Neural progenitor cell (in vitro differentiated cells): ENCODE measurements around the gene EXOC6B. TPM values are rescaled to one million over a fixed set of nuclear protein-coding genes. Genes with fewer than 3 reads are reported as not detected.
A peak's percentile ranks its signal among the peaks of the same experiment; 100 is the strongest.

Experiments used
- DNase-seq: peaks from one replicate; pipeline ENCODE4 v3.0.0-alpha.2; 2016; ENCODE audit warnings: low spot score
- H2AFZ ChIP-seq: fragments of 200-600 bp; sonication (generic); replicated peaks from 2 replicates; pipeline ENCODE4 v1.6.1; 2016; ENCODE audit warnings: antibody characterized with exemption
- H3F3A ChIP-seq: fragments of 200-600 bp; sonication (generic); 2 replicates; pipeline ENCODE4 v1.6.1; 2016; ENCODE audit warnings: antibody characterized with exemption, low read depth
- H3K27ac ChIP-seq: fragments of 200-600 bp; sonication (generic); 2 replicates; pipeline ENCODE4 v1.5.1; 2016; ENCODE audit warnings: mild to moderate bottlenecking
- H3K27me3 ChIP-seq: fragments of 200-600 bp; sonication (generic); 2 replicates; pipeline ENCODE4 v1.6.1; 2016; ENCODE audit warnings: mild to moderate bottlenecking, moderate library complexity
- H3K36me3 ChIP-seq: fragments of 200-600 bp; sonication (generic); 2 replicates; pipeline ENCODE4 v1.5.1; 2016
- H3K4me1 ChIP-seq: fragments of 200-600 bp; sonication (generic); 2 replicates; pipeline ENCODE4 v1.6.1; 2016; ENCODE audit warnings: mixed run types
- H3K4me2 ChIP-seq: fragments of 200-600 bp; sonication (generic); 2 replicates; pipeline ENCODE4 v1.6.1; 2016
- H3K4me3 ChIP-seq: fragments of 200-600 bp; sonication (generic); 2 replicates; pipeline ENCODE4 v1.5.1; 2016
- H3K79me2 ChIP-seq: fragments of 200-600 bp; sonication (generic); 2 replicates; pipeline ENCODE4 v1.6.1; 2016; ENCODE audit warnings: low read depth
- H3K9ac ChIP-seq: fragments of 200-600 bp; sonication (generic); 2 replicates; pipeline ENCODE4 v1.6.1; 2016
- H3K9me3 ChIP-seq: fragments of 200-600 bp; sonication (generic); 2 replicates; pipeline ENCODE4 v1.5.1; 2016; ENCODE audit warnings: low read depth
- H4K20me1 ChIP-seq: fragments of 200-600 bp; sonication (generic); 2 replicates; pipeline ENCODE4 v1.6.1; 2016; ENCODE audit warnings: low read depth
- H3K27ac Mint-ChIP-seq: 3 replicates; pipeline ENCODE4 v1.8.0; 2021; ENCODE audit warnings: mixed read lengths
- H3K27me3 Mint-ChIP-seq: 2 replicates; pipeline ENCODE4 v1.8.0; 2022; ENCODE audit warnings: low read depth, mild to moderate bottlenecking, inconsistent platforms, moderate library complexity, mixed read lengths; ENCODE audit not compliant: insufficient read depth
- H3K36me3 Mint-ChIP-seq: 3 replicates; pipeline ENCODE4 v1.8.0; 2021; ENCODE audit warnings: mixed read lengths
- H3K4me1 Mint-ChIP-seq: 3 replicates; pipeline ENCODE4 v1.8.0; 2021; ENCODE audit warnings: mixed read lengths
- H3K4me3 Mint-ChIP-seq: 3 replicates; pipeline ENCODE4 v1.8.0; 2021; ENCODE audit warnings: mild to moderate bottlenecking, moderate library complexity, mixed read lengths
- H3K9me3 Mint-ChIP-seq: 3 replicates; pipeline ENCODE4 v1.8.0; 2020; ENCODE audit warnings: mixed read lengths
- CTCF ChIP-seq: fragments of 200-600 bp; sonication (generic); IDR thresholded peaks from 2 replicates; pipeline ENCODE4 v1.5.1; 2017; ENCODE audit warnings: antibody characterized with exemption, mild to moderate bottlenecking
- EZH2 ChIP-seq: fragments of 200-600 bp; sonication (generic); IDR thresholded peaks from 2 replicates; pipeline ENCODE4 v1.6.1; 2017; ENCODE audit warnings: antibody characterized with exemption, mild to moderate bottlenecking, moderate library complexity
- EZH2phosphoT487 ChIP-seq: fragments of 200-600 bp; sonication (generic); IDR thresholded peaks from 2 replicates; pipeline ENCODE4 v1.6.1; 2017; ENCODE audit warnings: antibody characterized with exemption
- total RNA-seq: library from RNA; depleted of rRNA; stranded (reverse); fragments of >200 nt; gene quantifications from 2 replicates; pipeline ENCODE4 v1.2.3, GENCODE V29; 2015; ENCODE audit warnings: low replicate concordance

Gene EXOC6B
- total RNA-seq, 1 donor from 2014 or later, result 41.2 TPM

GRCh38 chr2:72864500-72864899, 38.7 kb upstream of the EXOC6B start:
- Mint-ChIP-seq H3K9me3 (no peaks in the 10 kb centered on the region), H3K4me3 (no peak overlapping the region), H3K4me1 (peaks cover 9% of the 10 kb centered on the region), H3K27me3 (peaks cover 16% of the 10 kb centered on the region), H3K27ac (no peak overlapping the region), H3K36me3 (no peaks in the 10 kb centered on the region)
- TF ChIP-seq EZH2phosphoT487 (no peak), EZH2 (no peak), CTCF (no peak)
- no peaks in the 10 kb centered on the region for H4K20me1 ChIP-seq
- H3K9ac ChIP-seq, result no peak overlapping the region
- H2AFZ ChIP-seq, result no peak overlapping the region
- H3K4me1 ChIP-seq, result peaks cover 4% of the 10 kb centered on the region
- H3K27me3 ChIP-seq, result peaks cover 33% of the 10 kb centered on the region
- no peaks in the 10 kb centered on the region for H3K9me3 ChIP-seq
- H3K36me3 ChIP-seq, result no peaks in the 10 kb centered on the region
- DNase-seq, result no peak
- no peak overlapping the region for H3K4me3 ChIP-seq
- no peak overlapping the region for H3K27ac ChIP-seq
- H3K4me2 ChIP-seq, result no peak overlapping the region
- no peaks in the 10 kb centered on the region for H3K79me2 ChIP-seq
- H3F3A ChIP-seq, result peaks cover 4% of the 10 kb centered on the region

GRCh38 chr2:72863046-72863445, 37.2 kb upstream of the EXOC6B start:
- no peaks in the 10 kb centered on the region for H4K20me1 ChIP-seq
- H3K36me3 ChIP-seq, result no peaks in the 10 kb centered on the region
- peak overlapping the region; percentile 46 for H3K4me3 ChIP-seq
- peaks cover 32% of the 10 kb centered on the region for H3K27me3 ChIP-seq
- H3F3A ChIP-seq, result peaks cover 4% of the 10 kb centered on the region
- Mint-ChIP-seq H3K27me3 (peaks cover 19% of the 10 kb centered on the region), H3K36me3 (no peaks in the 10 kb centered on the region), H3K4me3 (no peak overlapping the region), H3K9me3 (no peaks in the 10 kb centered on the region), H3K27ac (no peak overlapping the region), H3K4me1 (peaks cover 9% of the 10 kb centered on the region)
- no peak overlapping the region for H3K9ac ChIP-seq
- H3K4me1 ChIP-seq, result peaks cover 4% of the 10 kb centered on the region
- TF ChIP-seq EZH2phosphoT487 (no peak), CTCF (no peak), EZH2 (no peak)
- peak overlapping the region; percentile 81 for H3K4me2 ChIP-seq
- peak; percentile 16 for DNase-seq
- H3K79me2 ChIP-seq, result no peaks in the 10 kb centered on the region
- no peaks in the 10 kb centered on the region for H3K9me3 ChIP-seq
- H3K27ac ChIP-seq, result no peak overlapping the region
- H2AFZ ChIP-seq, result peak overlapping the region; percentile 99

- Mint-ChIP-seq H3K27me3 (peaks cover 19% of the 10 kb centered on the region), H3K9me3 (no peaks in the 10 kb centered on the region), H3K36me3 (no peaks in the 10 kb centered on the region), H3K4me3 (peak overlapping the region; percentile 78), H3K4me1 (peaks cover 9% of the 10 kb centered on the region), H3K27ac (no peak overlapping the region)
- Histone ChIP-seq H3K9me3 (no peaks in the 10 kb centered on the region), H3K4me3 (peak overlapping the region; percentile 46), H3K9ac (no peak overlapping the region), H3K4me1 (peaks cover 4% of the 10 kb centered on the region), H3K4me2 (peak overlapping the region; percentile 81), H3K79me2 (no peaks in the 10 kb centered on the region), H3F3A (peaks cover 4% of the 10 kb centered on the region), H3K27ac (no peak overlapping the region), H2AFZ (peak overlapping the region; percentile 99), H3K36me3 (no peaks in the 10 kb centered on the region), H3K27me3 (peaks cover 32% of the 10 kb centered on the region), H4K20me1 (no peaks in the 10 kb centered on the region)
- TF ChIP-seq EZH2phosphoT487 (no peak), CTCF (peak; percentile 98), EZH2 (peak; percentile 49)
- peak; percentile 96 for DNase-seq
Measured at GRCh38 chr2:72862239-72862988, 36.6 kb upstream of the EXOC6B start.
